Endometrial microvascular endothelial cells (primary cell): ENCODE measurements around the gene CEP126. TPM values are rescaled to one million over a fixed set of nuclear protein-coding genes. Genes with fewer than 3 reads are reported as not detected.

Experiments used
- in situ Hi-C: cut with HindIII; loops from 2 replicates; pipeline ENCODE4 v1.10.0; 2017; ENCODE audit warnings: low sequenced_read_pairs, low pct_unique_long_range_greater_than_20kb; ENCODE audit errors: inconsistent ontology term
- total RNA-seq: library from RNA; depleted of rRNA; stranded (reverse); fragments of >200 nt; gene quantifications from one replicate; pipeline ENCODE4 v1.2.3, GENCODE V29; 2015; ENCODE audit errors: inconsistent ontology term

Gene CEP126
- not detected for total RNA-seq

GRCh38 chr11:101914738-101915426 is at the start of gene CEP126:
Gene CEP126 (plus strand): TSS chr11:101915010. CDS start chr11:101915285, 275 bp downstream.
- in situ Hi-C loops: no loop called here

GRCh38 chr11:101866619-101867491 is 48.0 kb upstream of the CEP126 start:
- in situ Hi-C loops: no loop called here

- in situ Hi-C loops: no loop called here
These were observed 46.9 kb upstream of the CEP126 start for GRCh38 chr11:101867951-101868350.

GRCh38 chr11:101870510-101870909 is 44.3 kb upstream of the CEP126 start:
- in situ Hi-C loops: no loop called here

GRCh38 chr11:101872171-101872882 is 42.5 kb upstream of the CEP126 start:
- in situ Hi-C loops: no loop called here

GRCh38 chr11:101880222-101880621 is 34.6 kb upstream of the CEP126 start:
- in situ Hi-C loops: no loop called here

- in situ Hi-C loops: no loop called here
These were observed 33.2 kb upstream of the CEP126 start for GRCh38 chr11:101881586-101881985.

- in situ Hi-C loops: no loop called here
These were observed 29.2 kb upstream of the CEP126 start for GRCh38 chr11:101885631-101886030.

GRCh38 chr11:101889767-101890166 is 25.0 kb upstream of the CEP126 start:
- in situ Hi-C loops: no loop called here

GRCh38 chr11:101894505-101894904 is 20.3 kb upstream of the CEP126 start:
- in situ Hi-C loops: no loop called here

GRCh38 chr11:101907815-101908214 is 7.0 kb upstream of the CEP126 start:
- in situ Hi-C loops: no loop called here

- in situ Hi-C loops: no loop called here
These were observed 5.7 kb upstream of the CEP126 start for GRCh38 chr11:101909087-101909486.

GRCh38 chr11:101912823-101913284 is 2.0 kb upstream of the CEP126 start:
- in situ Hi-C loops: no loop called here

- in situ Hi-C loops: no loop called here
These were observed 1.2 kb upstream of the CEP126 start for GRCh38 chr11:101913656-101914055.

GRCh38 chr11:101914341-101914737 is 471 bp upstream of the CEP126 start:
- in situ Hi-C loops: no loop called here

- in situ Hi-C loops: no loop called here
These were observed 1.0 kb downstream of the CEP126 start for GRCh38 chr11:101915791-101916291.

GRCh38 chr11:101916422-101916821 is 1.6 kb downstream of the CEP126 start, which contains the start of gene ANGPTL5:
Gene ANGPTL5 (minus strand): TSS chr11:101916522. CDS start chr11:101907909, 8,613 bp downstream.
- in situ Hi-C loops: no loop called here

GRCh38 chr11:101917226-101917625 is 2.4 kb downstream of the CEP126 start:
- in situ Hi-C loops: no loop called here

- in situ Hi-C loops: no loop called here
These were observed 6.2 kb downstream of the CEP126 start for GRCh38 chr11:101920992-101921391.
